Keratinocyte (primary cell): ENCODE results near the gene INHBE. TPM values are rescaled to one million over a fixed set of nuclear protein-coding genes. Genes with fewer than 3 reads are reported as not detected.

ENCODE experiments used
- DNase-seq: peaks from one replicate; pipeline ENCODE4 v3.0.0-alpha.2; 2011; ENCODE audit warnings: low read depth, missing footprints, low spot score
- FAIRE-seq: peaks from 2 replicates; lab custom pipeline; 2011; peaks lifted over from hg19 to GRCh38; lab: Jason Lieb, UNC
- H2AFZ ChIP-seq: 2 replicates; pipeline ENCODE4 v1.6.0; 2012; ENCODE audit warnings: low read length, control low read depth, inconsistent platforms; ENCODE audit not compliant: control insufficient read depth
- H3K27ac ChIP-seq: 2 replicates; pipeline ENCODE4 v1.5.1; 2011; ENCODE audit warnings: low read length; ENCODE audit not compliant: control insufficient read depth, insufficient read depth
- H3K27me3 ChIP-seq: 3 replicates; pipeline ENCODE4 v1.6.0; 2011; ENCODE audit warnings: low read length; ENCODE audit not compliant: control insufficient read depth, insufficient read depth; ENCODE audit errors: extremely low read depth
- H3K36me3 ChIP-seq, 2 experiments: 2 replicates in 1 of 2; 3 replicates in 1 of 2; pipeline ENCODE4 v1.5.1; 2011; ENCODE audit warnings: low read length in 2 of 2, mild to moderate bottlenecking in 1 of 2; ENCODE audit not compliant: control insufficient read depth in 2 of 2, insufficient read depth in 2 of 2; ENCODE audit errors: extremely low read depth in 1 of 2
- H3K4me1 ChIP-seq: 3 replicates; pipeline ENCODE4 v1.5.1; 2011; ENCODE audit warnings: low read length; ENCODE audit not compliant: control insufficient read depth, insufficient read depth; ENCODE audit errors: extremely low read depth
- H3K4me2 ChIP-seq: 3 replicates; pipeline ENCODE4 v1.6.0; 2011; ENCODE audit warnings: low read depth, low read length; ENCODE audit not compliant: control insufficient read depth, insufficient read depth; ENCODE audit errors: extremely low read depth
- H3K4me3 ChIP-seq, 3 experiments: fragments of 200-600 bp in 1 of 3; sonication (generic) in 1 of 3; 2 replicates in 2 of 3; 3 replicates in 1 of 3; pipeline ENCODE4 v1.5.1; 2011 to 2016; ENCODE audit warnings: low read length in 3 of 3, mild to moderate bottlenecking in 3 of 3, control low read depth in 2 of 3, inconsistent platforms in 1 of 3, low read depth in 1 of 3, mixed read lengths in 1 of 3, mixed run types in 1 of 3, moderate library complexity in 1 of 3; ENCODE audit not compliant: control insufficient read depth in 2 of 3, insufficient read depth in 2 of 3; ENCODE audit errors: extremely low read depth in 1 of 3
- H3K79me2 ChIP-seq: 2 replicates; pipeline ENCODE4 v1.6.0; 2012; ENCODE audit warnings: low read length; ENCODE audit not compliant: control insufficient read depth, insufficient read depth
- H3K9ac ChIP-seq: 3 replicates; pipeline ENCODE4 v1.6.0; 2011; ENCODE audit warnings: low read length; ENCODE audit not compliant: control insufficient read depth, insufficient read depth; ENCODE audit errors: extremely low read depth
- H3K9me1 ChIP-seq: 3 replicates; pipeline ENCODE4 v1.6.0; 2011; ENCODE audit warnings: low read length; ENCODE audit not compliant: control insufficient read depth, insufficient read depth; ENCODE audit errors: extremely low read depth
- H3K9me3 ChIP-seq: 2 replicates; pipeline ENCODE4 v1.5.1; 2012; ENCODE audit warnings: low read depth, low read length; ENCODE audit not compliant: control insufficient read depth
- H4K20me1 ChIP-seq: 3 replicates; pipeline ENCODE4 v1.6.0; 2011; ENCODE audit warnings: low read length; ENCODE audit not compliant: control insufficient read depth, insufficient read depth; ENCODE audit errors: extremely low read depth
- CTCF ChIP-seq, 3 experiments: IDR thresholded peaks in 1 of 3; conservative IDR thresholded peaks in 1 of 3; optimal IDR thresholded peaks in 1 of 3; 2 replicates in 2 of 3; 3 replicates in 1 of 3; pipeline versions ENCODE3 to v1.5.1; 2011; ENCODE audit warnings: low read length in 3 of 3, mild to moderate bottlenecking in 3 of 3, moderate library complexity in 2 of 3, control low read depth in 1 of 3, inconsistent platforms in 1 of 3; ENCODE audit not compliant: insufficient read depth in 2 of 3; ENCODE audit errors: extremely low read depth in 1 of 3
- EZH2 ChIP-seq: IDR thresholded peaks from one replicate; pipeline ENCODE4 v1.6.1; 2012; ENCODE audit warnings: inconsistent platforms, mild to moderate bottlenecking, low read length, moderate library complexity
- dilution Hi-C: fragments of 300-500 bp; cut with MboI; formaldehyde crosslinking; loops from one replicate; pipeline ENCODE4 v1.7.0; 2020; ENCODE audit warnings: low sequenced_read_pairs; ENCODE audit not compliant: extremely low pct_ligation_motif_present
- polyA plus RNA-seq, 5 experiments: library from polyadenylated mRNA; depleted of rRNA in 3 of 5; stranded (reverse) in 3 of 5; stranded (forward) in 1 of 5; unstranded in 1 of 5; fragments of >200 nt; gene quantifications; 1 replicate in 1 of 5; 2 replicates in 3 of 5; 3 replicates in 1 of 5; pipeline versions ENCODE4 v1.2.1 to v1.2.3, GENCODE V29; 2011 to 2012; ENCODE audit warnings: missing spikeins in 2 of 5, low read depth in 1 of 5, low replicate concordance in 1 of 5

INHBE gene
- polyA plus RNA-seq, 1 donor (not counting 4 experiments of a cell fraction or from before 2014, with no cell fraction given): not detected

- peaks cover 13% of the 10 kb centered on the region for H3K27me3 ChIP-seq
- no peak for DNase-seq
- no peak for FAIRE-seq
- H2AFZ ChIP-seq: no peak overlapping the region
- dilution Hi-C loops: no loop called here
- no peak overlapping the region for H3K4me3 ChIP-seq
- no peak for TF ChIP-seq CTCF (optimal IDR thresholded peaks at IDR 0.05 in 1 of 3, IDR thresholded peaks at IDR 0.05 in 1 of 3, conservative IDR thresholded peaks at IDR 0.05 in 1 of 3; ENCODE audit: extremely low read depth in 1 of 3, insufficient read depth in 2 of 3, low read length in 3 of 3)
- TF ChIP-seq EZH2: no peak
- H3K79me2 ChIP-seq: peaks cover 6% of the 10 kb centered on the region
- no peaks in the 10 kb centered on the region for H3K9me3 ChIP-seq
- H3K27ac ChIP-seq: no peak overlapping the region
- no peaks in the 10 kb centered on the region for H3K4me1 ChIP-seq
- H3K36me3 ChIP-seq: no peaks in the 10 kb centered on the region
- H4K20me1 ChIP-seq: no peaks in the 10 kb centered on the region
- H3K4me2 ChIP-seq: no peak overlapping the region
- no peaks in the 10 kb centered on the region for H3K9me1 ChIP-seq
- H3K9ac ChIP-seq: no peak overlapping the region
Observed at GRCh38 chr12:57483466-57483865, 28.4 kb downstream of the INHBE start.

GRCh38 chr12:57485695-57486094, 30.6 kb downstream of the INHBE start:
- FAIRE-seq: no peak
- H3K79me2 ChIP-seq: peaks cover 26% of the 10 kb centered on the region
- no peaks in the 10 kb centered on the region for H3K9me3 ChIP-seq
- no peak overlapping the region for H3K4me2 ChIP-seq
- no peak overlapping the region for H3K4me3 ChIP-seq
- peaks cover 5% of the 10 kb centered on the region for H3K27me3 ChIP-seq
- H2AFZ ChIP-seq: no peak overlapping the region
- peaks cover 9% of the 10 kb centered on the region for H3K4me1 ChIP-seq
- H3K9me1 ChIP-seq: no peaks in the 10 kb centered on the region
- no peaks in the 10 kb centered on the region for H4K20me1 ChIP-seq
- H3K27ac ChIP-seq: no peak overlapping the region
- H3K36me3 ChIP-seq: peaks cover 13% of the 10 kb centered on the region in 2 experiments
- no peak for TF ChIP-seq CTCF (optimal IDR thresholded peaks at IDR 0.05 in 1 of 3, IDR thresholded peaks at IDR 0.05 in 1 of 3, conservative IDR thresholded peaks at IDR 0.05 in 1 of 3; ENCODE audit: extremely low read depth in 1 of 3, insufficient read depth in 2 of 3, low read length in 3 of 3)
- no peak for TF ChIP-seq EZH2
- DNase-seq: no peak
- dilution Hi-C loops: no loop called here
- no peak overlapping the region for H3K9ac ChIP-seq
